ENCODE data around the gene THADA.

DNA sequence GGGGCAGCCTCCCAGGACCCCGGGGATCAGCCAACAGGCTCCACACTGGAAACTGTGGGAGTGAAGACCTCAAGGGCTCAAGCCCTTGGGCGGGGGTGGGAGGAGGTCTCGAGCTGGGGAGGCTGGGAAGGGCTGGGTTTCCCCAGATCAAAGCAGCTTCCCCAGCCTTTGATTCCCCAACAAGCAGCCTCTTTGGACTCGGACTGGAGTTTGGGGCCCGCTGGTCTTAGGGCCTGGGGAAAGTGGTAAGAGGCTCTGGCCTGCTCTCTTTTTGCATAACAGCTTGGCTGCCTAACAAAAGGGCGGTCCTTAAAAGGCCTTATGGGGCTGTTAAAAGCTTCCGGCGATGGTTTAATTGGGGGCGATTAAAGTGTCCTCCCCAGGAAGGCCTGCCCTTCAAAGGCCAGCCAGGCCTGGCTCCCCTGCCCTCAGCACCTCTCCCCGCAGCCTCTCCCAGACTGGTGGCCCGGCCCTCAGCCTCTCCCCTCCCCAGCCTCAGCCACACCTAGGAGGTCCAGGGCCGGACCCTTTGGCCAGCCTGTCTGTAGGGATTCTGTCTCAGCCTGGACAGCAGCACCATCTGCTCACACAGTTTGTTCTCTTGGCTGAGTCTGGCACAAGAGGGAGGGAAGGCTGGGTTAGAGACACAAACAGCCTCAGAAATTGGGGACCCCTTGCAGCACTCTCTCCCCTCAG is 409.0 kb downstream of the THADA start:
- TF ChIP-seq, protein P1, sequence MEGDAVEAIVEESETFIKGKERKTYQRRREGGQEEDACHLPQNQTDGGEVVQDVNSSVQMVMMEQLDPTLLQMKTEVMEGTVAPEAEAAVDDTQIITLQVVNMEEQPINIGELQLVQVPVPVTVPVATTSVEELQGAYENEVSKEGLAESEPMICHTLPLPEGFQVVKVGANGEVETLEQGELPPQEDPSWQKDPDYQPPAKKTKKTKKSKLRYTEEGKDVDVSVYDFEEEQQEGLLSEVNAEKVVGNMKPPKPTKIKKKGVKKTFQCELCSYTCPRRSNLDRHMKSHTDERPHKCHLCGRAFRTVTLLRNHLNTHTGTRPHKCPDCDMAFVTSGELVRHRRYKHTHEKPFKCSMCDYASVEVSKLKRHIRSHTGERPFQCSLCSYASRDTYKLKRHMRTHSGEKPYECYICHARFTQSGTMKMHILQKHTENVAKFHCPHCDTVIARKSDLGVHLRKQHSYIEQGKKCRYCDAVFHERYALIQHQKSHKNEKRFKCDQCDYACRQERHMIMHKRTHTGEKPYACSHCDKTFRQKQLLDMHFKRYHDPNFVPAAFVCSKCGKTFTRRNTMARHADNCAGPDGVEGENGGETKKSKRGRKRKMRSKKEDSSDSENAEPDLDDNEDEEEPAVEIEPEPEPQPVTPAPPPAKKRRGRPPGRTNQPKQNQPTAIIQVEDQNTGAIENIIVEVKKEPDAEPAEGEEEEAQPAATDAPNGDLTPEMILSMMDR (IDR thresholded peaks at IDR 0.05; ENCODE audit: borderline replicate concordance, extremely low read depth, low read length, poor library complexity, severe bottlenecking) = no peak
- TF ChIP-seq EZH2 (IDR thresholded peaks at IDR 0.05; ENCODE audit: borderline replicate concordance, low read depth, low read length, severe bottlenecking) = no peak
